Parathyroid adenoma (tissue), 2 donors: ENCODE results near the gene IGF2BP1.

Source experiments
- H2AFZ ChIP-seq: fragments of 300-600 bp; sonication (generic); one replicate; pipeline ENCODE4 v1.7.0; 2017; ENCODE audit warnings: antibody characterized with exemption, mild to moderate bottlenecking
- H3K27ac ChIP-seq: fragments of 300-600 bp; sonication (generic); one replicate; pipeline ENCODE4 v1.7.0; 2017
- H3K27me3 ChIP-seq: fragments of 300-600 bp; sonication (generic); one replicate; pipeline ENCODE4 v1.7.0; 2017; ENCODE audit warnings: low read length; ENCODE audit not compliant: control insufficient read depth, insufficient read depth
- H3K36me3 ChIP-seq: fragments of 300-600 bp; sonication (generic); one replicate; pipeline ENCODE4 v1.7.0; 2017; ENCODE audit warnings: low read length; ENCODE audit not compliant: control insufficient read depth, insufficient read depth
- H3K4me1 ChIP-seq: fragments of 300-600 bp; sonication (generic); one replicate; pipeline ENCODE4 v1.7.0; 2017; ENCODE audit warnings: control low read depth
- H3K4me2 ChIP-seq: fragments of 300-600 bp; sonication (generic); one replicate; pipeline ENCODE4 v1.7.0; 2017; ENCODE audit warnings: low read length
- H3K4me3 ChIP-seq: fragments of 300-600 bp; sonication (generic); one replicate; pipeline ENCODE4 v1.7.0; 2017; ENCODE audit warnings: low read depth, low read length
- H3K79me2 ChIP-seq: fragments of 300-600 bp; sonication (generic); one replicate; pipeline ENCODE4 v1.7.0; 2017; ENCODE audit warnings: control low read depth
- H3K9ac ChIP-seq: fragments of 300-600 bp; sonication (generic); one replicate; pipeline ENCODE4 v1.7.0; 2017; ENCODE audit warnings: mild to moderate bottlenecking
- H3K9me3 ChIP-seq: fragments of 300-600 bp; sonication (generic); one replicate; pipeline ENCODE4 v1.7.0; 2017; ENCODE audit warnings: low read length; ENCODE audit not compliant: control insufficient read depth
- CTCF ChIP-seq: fragments of 300-600 bp; sonication (generic); IDR thresholded peaks from one replicate; pipeline ENCODE4 v1.7.0; 2017; ENCODE audit warnings: antibody characterized with exemption, mild to moderate bottlenecking
- donor health status: primary hyperparathyroidism.

Gene IGF2BP1

DNA sequence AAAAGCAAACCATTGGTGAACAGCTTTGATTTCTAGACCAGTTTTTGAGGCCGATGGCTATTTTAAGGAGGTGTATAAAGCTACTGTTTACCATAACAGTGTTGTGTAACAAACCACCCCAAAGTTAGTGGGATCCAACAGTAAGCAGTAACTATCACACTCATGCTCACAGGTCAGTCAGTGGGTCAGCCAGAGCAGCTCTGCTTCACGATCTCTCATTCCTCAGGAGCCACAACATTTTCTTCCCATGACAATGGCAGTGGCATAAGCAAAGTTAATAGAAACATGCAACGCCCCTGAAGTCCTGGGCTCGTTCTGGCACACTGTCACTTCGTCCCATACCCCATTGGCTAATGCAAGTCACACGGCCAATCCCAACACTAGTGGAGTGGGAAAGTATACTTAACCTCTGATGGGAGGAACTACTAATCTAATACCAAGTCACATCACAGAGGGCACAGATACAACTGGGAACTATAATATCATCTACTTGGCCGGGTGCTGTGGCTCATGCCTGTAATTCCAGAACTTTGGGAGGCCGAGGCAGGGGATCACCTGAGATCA, 107.4 kb downstream of the IGF2BP1 start:
- H3K36me3 ChIP-seq = no peaks in the 10 kb centered on the region

More for the DNA sequence above, 107.4 kb downstream of the IGF2BP1 start:
- Histone ChIP-seq H3K4me3 (no peak overlapping the region), H3K9me3 (no peaks in the 10 kb centered on the region), H3K4me1 (no peaks in the 10 kb centered on the region), H3K79me2 (no peaks in the 10 kb centered on the region), H3K9ac (no peak overlapping the region), H3K4me2 (no peak overlapping the region), H2AFZ (no peak overlapping the region), H3K27me3 (no peaks in the 10 kb centered on the region), H3K27ac (no peak overlapping the region)
- no peak for TF ChIP-seq CTCF
